ENCODE measurements around the gene NR2C2.

Gene NR2C2

DNA sequence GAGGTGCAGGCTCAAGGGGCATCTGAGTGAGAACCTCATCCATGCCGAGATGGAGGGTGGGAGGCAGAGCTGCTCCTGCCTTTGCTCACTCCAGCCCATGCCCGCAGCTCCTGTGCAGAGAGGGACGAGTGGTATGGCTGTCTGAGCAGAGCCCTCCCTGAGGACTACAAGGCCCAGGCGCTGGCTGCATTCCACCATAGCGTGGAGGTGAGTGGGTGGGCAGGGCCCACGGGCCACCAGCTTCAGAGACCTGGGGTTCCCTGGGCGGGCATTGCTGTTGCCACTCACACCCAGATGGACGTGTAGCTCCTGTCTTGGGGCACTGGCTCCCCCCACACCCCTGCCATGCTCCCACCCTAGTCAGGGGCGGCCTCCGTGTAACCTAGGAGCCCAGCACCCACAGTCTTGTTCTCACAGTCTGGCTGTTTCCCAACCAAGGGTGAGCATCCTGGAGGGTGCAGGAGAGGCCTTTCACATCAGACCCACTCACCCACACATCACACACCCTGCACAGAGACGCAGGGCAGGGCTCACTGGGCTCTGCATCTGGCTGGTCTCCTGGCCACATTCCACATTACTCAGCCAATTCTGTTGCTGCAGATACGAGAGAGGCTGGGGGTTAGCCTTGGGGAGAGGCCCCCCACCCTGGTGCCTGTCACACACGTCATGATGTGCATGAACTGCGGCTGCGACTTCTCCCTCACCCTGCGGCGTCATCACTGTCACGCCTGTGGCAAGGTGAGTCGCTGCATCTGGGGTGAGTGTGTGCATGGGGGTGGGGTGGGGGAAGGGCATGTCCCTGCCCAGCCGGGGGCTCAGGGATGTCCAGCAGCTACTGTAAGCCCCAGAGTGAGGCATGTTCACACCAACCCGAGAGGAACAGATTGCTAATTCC, 25.3 kb upstream of the NR2C2 start:
- DNase-seq = no peak

- no peak for DNase-seq
Observed at GRCh38 chr3:14922863-14923262, 24.5 kb upstream of the NR2C2 start.

DNA sequence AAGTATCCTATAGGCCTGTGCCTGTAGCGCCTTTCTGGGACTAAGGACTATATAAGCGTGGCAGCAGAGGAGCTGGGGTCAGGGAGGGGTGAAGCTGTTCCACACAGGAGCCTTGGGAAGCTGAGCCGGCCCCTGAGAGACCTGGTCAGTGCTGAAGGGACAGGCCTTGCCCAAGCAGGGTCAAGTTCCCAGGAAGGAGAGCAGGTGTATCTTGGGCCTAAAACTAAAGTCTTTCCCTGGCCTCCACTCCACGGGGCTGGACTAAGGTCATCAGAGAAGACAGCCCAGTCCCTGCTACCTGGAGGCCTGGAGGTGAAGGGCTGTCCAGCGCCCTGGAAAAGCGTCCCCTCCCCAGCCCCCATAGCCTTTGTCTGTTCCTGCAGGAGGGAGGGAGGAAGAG, 23.9 kb upstream of the NR2C2 start:
- no peak for DNase-seq

DNA sequence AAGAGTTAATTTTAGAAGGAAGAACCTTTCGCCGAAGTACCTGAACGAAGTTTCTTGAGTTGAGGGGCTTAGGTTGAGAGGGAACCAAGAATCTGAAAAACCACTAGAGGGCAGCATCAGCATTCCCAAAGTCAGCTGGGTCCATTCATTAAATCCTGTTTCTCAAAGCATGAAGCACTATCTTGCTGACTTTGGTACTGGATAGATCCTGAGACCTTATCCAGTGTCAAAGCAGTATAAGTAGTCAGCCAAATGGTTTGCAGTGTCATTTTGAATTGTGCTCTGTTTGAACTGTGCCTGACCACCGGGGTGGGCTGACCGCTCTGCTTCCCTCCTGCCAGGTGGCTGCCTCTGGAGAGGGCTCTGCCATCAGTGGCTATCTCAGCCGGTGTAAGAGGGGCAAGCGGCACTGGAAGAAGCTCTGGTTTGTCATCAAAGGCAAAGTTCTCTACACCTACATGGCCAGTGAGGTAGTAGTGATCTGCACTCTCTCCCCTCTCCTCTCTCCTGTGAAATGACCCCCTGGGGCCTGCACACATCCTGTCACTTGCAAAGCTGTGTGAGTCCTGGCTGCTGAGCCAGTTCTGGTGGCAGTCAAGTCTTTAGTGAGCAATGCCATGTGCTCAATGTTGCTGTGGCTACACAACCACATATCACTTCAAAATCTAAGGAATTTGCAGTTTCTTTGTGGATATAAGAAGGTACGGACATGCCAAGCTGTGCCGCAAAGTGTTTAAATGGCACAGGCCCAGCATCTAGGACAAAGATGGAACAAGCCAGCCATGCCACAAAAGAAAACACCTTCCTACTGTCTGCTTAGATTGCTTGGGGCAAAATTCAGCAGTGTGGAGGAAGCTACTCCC, 21.4 kb upstream of the NR2C2 start:
- DNase-seq = no peak

GRCh38 chr3:14926592-14926991, 20.8 kb upstream of the NR2C2 start:
- DNase-seq = no peak

GRCh38 chr3:14927308-14927707, 20.1 kb upstream of the NR2C2 start:
- no peak for DNase-seq

- no peak for DNase-seq
Observed at GRCh38 chr3:14929310-14930074, 17.9 kb upstream of the NR2C2 start.

DNA sequence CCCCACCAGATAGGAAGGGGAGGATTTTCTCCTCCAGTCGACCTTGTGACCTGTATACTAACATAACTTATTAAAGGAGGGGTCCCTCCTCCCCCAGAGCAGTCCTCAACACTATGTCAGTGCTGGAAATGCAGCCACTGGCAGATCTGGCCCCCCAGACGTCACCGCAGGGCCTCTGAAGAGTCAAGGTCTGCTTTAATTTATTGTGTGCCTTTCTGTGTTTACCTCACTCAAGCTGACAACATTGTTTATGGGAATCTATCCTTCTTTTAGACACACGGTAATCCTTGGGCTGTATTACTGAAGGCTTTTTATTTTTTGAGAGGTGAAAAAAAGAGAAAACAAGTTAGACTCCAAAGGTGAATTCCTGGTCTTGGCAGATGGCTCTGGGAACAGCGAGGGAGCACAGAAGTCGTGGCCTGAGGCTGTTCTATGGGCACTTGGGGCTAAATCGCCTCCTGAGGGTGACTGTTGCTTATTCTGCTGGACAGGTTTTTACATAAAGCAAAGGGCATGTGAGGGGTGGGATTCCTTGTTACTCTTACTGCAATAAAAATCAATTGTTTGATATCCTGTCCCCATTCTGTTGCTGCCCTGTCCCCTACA, 13.5 kb upstream of the NR2C2 start:
- DNase-seq = no peak

- DNase-seq = no peak
Observed at GRCh38 chr3:14935592-14936345, 11.6 kb upstream of the NR2C2 start.

DNA sequence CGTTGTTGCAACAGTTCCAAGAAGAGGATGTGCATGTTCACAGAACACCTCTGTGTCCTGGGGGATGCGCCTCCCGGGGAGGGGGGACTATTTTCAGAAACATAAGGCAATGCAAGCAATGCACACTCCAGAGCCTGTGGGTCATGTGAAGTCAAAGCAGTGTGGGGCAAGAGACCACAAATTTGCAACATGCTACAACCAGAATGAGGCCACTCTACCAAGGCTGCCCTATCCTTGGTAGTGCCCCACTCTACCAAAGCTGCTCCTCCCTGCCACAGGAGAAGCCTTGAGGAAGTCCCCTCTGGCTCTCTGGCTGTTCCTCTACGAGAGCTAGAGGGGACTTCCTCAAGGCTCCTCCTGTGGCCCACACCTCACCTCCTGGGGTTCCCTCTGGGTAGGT, 8.4 kb upstream of the NR2C2 start:
- no peak for DNase-seq

DNA sequence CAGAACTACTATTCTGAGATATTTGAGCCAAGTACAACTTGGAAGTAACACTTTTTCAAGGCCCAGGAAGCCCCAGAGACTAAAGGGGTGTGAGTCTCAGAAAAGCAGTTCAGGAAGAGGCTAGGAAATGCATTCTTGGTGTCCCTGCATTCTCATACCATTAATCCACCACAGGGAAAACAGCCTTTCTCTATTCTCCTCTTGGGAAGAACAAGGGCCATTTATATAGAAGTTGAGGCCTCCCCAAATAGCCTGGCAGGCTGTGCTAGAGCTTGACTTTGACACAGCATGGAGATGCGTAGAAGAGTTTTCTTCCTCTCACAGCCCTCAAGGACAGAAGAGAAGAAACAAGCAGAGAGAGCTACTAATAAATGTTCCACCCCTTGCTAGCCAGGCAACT, 5.5 kb upstream of the NR2C2 start:
- DNase-seq = no peak

GRCh38 chr3:14943042-14943441, 4.3 kb upstream of the NR2C2 start:
- DNase-seq = no peak

- DNase-seq = no peak
Observed at GRCh38 chr3:14946236-14946635, 1.1 kb upstream of the NR2C2 start.

- DNase-seq = no peak
Observed at GRCh38 chr3:14946739-14947099, 664 bp upstream of the NR2C2 start.

- peak; percentile 98 for DNase-seq
Observed at GRCh38 chr3:14947886-14948608, 664 bp downstream of the NR2C2 start.

DNA sequence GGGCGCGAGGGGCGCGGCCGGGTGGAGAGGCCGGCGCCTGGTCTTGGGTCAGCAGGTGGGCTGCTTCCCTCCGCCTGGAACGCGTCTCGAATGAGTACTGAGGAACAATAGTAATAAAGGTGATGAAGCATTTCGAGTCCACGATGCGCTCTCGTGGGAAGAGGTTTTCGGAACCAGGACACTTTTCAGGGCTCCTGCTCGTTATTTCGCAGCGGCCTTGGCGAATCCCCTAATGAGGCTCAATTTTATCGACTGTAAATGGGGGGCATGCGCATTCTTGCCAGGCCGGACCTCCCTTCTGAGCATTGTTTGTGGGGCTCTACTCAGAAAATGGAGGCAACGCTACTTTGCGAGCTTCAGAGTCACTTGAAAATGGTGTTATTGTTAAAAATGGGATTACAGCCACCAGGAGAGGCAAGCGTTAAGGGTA, 1.2 kb downstream of the NR2C2 start:
- no peak for DNase-seq

DNA sequence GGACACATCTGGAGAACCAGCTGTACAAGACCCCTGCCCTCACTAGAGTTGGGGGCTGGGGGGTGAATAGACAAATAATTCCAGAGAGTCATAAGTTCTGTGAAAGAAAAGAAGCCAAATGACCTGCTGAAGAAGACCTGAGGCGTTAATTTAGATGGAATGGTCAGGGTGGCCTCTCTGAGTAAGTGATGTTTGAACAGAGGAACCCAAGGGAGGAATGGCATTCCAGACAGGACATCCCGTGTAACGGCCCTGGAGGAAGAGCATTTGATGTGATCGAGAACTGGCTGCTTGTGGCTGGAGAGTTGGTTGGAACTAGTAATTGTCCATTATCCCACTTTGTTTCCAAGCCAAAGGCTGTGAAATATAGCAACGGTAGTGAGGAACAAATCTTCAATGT, 1.7 kb downstream of the NR2C2 start:
- DNase-seq = no peak

DNA sequence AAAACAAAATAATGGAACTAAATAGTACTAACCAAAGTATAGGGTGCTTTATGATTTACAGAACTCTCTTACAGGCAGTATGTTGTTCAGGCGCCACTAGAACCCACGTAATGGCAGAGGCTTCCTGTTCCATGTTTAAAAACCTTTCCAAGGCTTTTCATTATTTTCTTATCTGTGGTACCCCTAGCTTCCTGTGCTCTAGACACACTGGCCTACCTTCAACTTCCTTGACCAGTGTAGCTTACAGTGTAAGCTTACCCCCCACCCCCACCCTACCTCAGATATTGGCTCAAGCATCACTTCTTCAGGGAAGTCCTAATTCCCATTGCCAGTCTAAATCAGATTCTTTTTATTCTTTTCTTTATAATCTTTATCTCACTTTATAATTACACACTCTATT, 2.9 kb downstream of the NR2C2 start:
- DNase-seq = no peak

GRCh38 chr3:14957153-14957552, 9.8 kb downstream of the NR2C2 start:
- DNase-seq = no peak

DNA sequence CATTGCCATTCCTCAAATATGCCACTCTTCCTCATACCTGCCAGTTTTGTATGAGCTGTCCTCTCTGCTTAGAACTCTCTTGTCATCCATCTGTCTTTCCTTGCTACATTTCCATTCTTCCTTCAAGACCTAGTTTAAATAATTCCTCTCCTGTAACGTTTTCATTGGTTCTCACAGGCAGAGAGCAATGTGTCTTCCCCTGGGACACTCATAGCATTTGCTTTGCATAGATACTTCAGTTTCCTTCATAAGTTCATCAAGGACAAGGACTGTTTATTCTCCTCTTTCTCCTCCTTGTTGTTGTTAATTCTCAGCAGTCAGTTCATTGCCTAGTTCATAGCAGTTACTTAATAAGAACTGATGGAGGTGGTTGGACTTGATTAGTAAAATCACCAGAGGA, 10.5 kb downstream of the NR2C2 start:
- DNase-seq = no peak

DNA sequence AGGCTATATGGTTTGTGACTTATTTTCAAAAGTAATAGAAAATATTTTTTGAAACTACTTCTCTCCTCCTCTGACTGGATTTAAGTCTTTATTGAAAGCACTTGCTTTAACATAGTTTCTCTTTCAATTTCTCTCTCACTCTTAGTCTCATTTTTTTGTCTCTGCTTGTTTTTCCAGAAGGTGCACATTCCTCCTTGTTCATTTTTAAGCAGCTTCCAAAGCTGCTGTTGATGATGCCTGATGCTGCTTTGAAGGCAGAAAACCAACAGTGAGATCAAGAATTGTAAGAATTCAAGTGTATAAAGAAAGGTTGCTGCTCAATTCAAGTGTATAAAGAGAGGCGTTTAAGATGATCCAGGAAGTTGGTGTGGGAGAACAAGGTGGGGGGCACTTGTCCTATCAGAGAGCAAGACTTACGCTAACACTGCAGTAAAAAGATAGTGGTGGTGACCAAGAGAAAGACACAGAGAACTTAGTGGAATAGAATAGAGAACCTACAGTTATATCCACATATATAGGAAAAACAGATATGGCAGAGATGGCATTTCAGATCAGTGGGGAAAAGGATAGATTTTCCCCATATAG, 12.1 kb downstream of the NR2C2 start:
- DNase-seq = no peak
